Anterior cingulate cortex (tissue), 58 donors: Measurements from ENCODE around the gene CTCFL.

Experiments
- DNase-seq, 58 donors: peaks; one replicate each; lab custom pipeline; 2025; lab: John Stamatoyannopoulos, UW

CTCFL gene

DNA sequence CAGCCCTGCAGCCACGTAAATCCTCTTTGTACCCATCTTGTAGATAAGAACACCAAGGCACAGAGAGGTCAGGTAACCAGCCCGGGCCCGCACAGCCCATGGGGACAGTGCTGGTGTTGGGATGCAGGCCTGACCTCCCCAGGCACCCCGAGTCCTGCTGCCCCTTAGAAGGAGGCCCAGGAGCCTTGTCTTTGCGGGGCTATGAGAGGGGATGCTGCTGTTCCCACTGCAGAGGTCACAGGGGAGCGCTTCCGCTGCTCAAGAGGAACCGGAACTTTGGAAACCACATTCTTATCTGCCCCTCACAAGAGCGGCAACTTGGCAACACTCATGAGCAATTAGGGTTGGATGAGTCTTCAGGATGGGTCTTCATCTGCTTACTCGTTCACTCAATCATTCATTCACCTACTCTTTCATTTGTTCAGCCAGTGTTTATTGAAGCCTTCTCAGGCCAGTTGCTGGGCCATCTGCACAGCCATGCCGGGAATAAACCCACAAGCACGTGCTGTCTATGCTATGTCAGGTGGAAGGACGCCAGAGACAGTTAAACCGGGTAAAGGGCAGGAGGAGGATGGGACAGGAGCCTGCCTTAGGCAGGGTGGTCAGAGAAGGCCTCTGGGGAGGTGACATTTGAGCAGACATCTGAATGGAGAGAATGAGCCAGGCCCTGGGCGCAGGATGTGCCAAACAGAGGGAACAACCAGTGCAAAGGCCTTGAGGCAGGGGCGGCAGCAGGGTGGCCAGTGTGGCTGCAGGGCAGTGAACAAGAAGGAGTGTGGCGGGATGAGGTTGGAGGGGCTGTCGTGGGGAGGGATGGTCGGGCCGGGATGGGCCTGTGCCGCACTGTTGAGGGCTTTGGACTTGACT, 72.9 kb downstream of the CTCFL start:
- DNase-seq, result no peak

DNA sequence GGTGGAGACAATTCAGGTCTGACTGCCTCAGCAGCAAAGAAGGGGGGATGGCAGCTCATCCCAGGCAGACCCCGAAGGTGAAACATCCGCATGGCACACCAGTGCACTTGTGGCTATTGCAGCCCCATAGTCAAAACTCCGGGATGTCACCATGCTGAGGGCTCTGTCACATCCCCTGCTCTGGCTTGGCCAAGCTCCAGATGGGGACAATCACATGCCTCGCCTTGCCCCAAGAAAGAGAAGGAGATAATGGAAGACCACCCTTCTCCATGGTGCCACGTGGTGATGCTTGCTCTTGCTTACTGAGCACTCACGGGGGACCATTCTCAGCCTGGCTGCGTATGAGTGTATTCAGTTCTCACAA, 73.5 kb downstream of the CTCFL start:
- no peak for DNase-seq

DNA sequence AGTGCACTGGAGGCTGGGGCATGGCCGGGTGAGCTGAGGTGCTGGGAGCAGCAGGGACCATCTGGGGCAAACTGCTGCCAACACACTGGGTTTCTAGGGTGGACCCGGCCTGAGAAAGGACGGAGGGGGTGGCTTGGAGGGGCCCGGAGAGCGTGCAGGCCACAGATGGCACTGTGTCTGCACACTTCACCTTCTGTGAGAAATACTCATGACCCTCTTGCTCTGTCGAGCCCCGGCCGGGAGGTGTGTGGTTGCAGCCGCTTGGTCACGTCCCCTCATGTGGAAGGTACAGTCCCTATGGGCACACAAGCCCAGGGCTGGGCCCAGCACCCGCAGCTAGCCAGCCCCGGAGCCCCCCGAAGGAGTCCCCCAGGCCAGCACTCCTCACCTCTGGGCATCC, 74.0 kb downstream of the CTCFL start:
- no peak for DNase-seq

DNA sequence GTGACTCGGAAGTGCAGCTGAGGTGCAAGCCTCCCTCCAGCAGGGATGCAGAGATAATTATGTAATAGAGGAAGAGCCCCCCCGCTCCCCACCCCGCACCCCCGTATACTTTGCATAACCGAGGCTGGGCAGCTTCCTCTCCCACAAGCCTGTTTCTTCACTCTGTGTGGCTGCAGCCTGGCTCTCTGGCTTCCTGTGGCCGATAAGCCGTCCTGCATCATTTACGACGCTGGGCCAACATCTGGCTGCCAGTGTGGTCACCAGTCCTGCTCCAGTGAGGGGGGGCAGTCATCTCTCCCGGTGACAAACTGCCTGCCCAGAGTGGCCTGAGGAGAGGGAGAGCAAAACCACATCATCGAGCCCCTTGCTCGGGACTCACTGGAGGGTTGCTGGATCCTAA, 74.5 kb downstream of the CTCFL start:
- peak in 13 of 58 donors; percentile 6 to 57 (median 17) for DNase-seq

DNA sequence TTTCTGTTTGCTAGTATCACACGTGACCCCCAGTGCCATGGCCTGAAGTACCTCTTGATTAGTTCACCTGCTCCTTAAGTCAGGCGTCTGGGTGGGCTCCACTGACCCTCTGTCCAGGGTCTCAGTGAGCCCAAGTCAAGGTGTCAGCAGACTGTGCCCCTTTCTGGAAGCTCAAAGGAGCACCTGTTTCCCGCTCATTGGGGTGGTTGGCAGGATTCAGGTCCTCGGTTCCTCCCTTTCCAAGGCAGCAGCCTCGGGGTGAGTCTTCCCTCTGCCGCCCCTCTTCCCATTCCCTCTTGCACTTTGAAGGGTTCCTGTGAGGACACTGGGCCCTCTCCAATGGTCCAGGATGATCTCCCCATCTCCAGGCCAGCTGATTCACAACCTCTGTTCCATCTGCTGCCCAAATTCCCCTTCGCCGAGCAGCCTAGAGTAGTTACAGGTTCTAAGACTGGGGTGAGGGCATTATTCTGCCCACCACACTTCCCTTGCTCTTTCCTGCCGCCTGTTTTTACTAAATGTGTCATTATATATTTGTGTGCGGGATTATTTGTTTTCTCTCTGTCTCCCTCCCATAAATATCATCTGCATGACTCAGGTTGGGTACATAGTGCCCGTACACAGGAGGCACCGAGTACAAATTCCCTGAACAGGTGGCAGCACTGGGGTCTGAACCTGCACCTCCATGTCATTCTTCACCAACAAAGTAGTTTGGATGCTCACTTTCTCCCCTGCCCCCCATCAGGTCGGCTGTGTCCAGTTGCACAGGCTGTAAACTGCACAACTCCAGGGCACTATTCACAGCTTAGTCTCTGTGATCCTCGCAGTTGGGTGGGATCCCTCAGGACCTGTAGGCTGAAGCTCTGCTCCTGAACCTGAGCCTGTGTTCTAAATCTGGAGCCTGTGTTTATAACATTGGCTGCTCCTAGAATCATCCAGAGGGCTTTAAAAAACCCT, 75.3 kb downstream of the CTCFL start:
- DNase-seq, result no peak

DNA sequence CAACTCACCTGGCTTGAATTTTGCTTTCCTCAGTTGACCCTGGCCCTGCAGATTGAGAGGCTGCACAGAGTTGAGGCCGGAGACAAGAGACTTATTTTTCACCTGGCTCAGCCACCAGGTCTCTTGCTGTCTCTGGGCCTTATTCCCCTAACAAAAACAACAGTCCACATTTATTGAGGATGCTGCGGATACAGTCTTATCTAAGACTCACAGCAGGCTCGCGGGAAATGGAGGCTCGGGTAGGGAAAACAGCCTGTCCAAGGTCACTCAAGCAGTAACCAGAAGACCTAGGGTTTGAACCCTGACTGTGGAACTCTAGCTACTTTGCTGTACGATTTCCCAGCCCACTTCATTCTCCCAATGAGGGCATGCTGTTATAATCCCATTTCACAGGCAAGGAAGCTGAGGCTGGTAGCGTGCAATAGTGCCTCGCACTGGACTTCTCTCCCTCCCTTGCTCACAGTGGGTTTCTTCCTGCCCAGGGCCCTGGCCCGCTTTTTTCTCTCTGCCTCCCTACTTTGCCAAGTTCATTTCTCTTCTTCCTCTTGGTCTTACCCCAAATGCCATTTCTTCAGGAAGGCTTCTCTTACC, 76.1 kb downstream of the CTCFL start:
- no peak for DNase-seq
